ENCODE data around the gene ST7.
A peak's percentile ranks its signal among the peaks of the same experiment; 100 is the strongest.
"Not testable (repeated sequence)": the region's sequence is repeated elsewhere in the genome, so short reads cannot be mapped to it uniquely, and the experiment has no call there.

ST7 gene

DNA sequence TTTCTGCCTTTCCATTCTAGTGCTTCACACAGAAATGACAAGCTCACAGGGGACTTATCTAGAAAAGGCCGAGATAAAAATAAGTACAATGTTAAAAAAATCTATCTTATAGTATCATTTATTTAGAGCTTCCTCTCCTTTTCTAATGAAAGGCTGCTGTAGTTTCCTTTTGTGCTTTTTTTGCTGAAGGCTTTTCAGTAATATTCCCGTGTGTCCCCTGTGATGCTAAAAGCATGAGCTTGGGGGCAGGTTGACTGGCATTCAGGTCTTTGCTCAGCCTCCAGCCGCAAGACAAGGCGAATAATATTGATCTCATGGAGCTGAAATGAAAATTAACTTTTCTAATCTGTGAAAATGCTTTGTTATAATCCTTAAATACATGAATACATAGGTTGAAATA lies 143.0 kb downstream of the ST7 start:
- DNase-seq (ENCODE audit: low read depth in 2 of 2) = no peak

DNA sequence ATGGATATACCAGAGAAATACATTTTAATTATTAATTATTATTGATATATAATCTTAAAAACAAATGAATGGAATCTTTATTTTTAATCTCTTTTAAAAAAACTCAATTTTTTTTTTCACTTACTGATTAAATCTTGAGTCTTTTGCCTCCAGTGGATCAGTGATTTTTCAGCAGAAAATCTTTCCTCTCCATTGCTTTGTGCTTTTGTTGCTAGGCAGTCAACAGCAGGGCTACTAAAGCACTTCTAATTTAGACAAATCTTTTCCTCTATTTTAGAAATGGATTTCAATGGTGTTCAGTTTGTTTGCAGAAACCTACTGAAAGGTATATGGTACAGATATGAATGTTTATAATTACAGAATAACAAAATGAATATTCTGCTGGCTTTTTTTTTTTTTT lies 143.6 kb downstream of the ST7 start:
- no peak for DNase-seq (ENCODE audit: low read depth in 2 of 2)

DNA sequence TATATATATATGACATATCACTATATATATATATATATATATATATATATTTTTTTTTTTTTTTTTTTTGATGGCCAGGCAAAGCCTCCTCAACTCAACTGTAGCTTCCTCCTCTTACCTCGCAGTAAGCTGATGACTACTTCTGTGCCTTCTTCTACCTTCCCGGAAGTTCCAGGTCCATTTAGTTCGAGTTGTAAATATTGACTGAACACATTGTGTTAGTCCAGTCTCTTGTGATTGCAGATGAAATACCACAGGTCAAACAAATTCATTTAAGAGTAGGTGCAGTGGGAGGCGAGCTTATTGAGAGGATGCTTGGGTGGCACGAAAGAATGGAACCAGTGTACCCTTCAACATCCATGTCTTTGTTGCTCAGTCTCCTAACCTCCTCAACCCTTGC lies 144.6 kb downstream of the ST7 start:
- no peak for DNase-seq (ENCODE audit: low read depth in 2 of 2)

DNA sequence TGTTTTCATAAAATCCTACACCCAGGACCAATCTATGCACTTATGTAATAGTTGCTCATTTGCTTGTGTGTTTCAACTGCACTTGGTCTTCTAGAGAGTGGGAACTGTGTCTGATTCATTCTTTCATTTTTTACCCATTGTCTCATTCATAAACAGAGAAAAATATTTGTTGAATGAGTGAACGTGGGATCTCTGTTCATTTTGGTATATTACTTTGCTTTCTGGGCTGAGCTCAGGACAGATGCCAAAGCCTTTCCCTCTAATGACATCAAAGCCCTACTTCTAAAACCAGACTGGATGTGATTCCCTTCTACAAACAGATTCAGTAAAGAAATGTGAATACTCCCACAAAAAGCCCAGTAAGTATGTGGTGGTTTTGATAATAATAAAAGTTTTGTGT lies 145.2 kb downstream of the ST7 start:
- DNase-seq (ENCODE audit: low read depth in 2 of 2) = no peak

DNA sequence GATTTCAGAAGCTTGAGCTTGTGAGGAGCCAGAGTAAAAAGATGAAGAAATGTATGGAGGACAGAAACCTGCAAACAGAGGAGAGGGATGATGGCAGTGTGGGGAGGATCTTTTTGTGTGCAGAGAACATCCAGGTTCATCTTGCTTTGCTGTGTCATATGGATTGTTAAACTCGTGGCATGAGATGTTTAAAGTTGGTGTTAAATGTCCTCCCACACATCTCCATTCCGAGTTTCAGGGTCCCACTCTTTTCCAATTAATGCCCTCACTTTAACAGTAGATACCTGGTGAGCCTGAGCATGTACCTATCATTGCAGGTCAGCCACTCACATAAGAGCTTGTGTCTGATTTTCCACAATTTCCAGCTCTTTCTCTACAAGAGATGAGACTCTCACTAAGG lies 147.7 kb downstream of the ST7 start:
- DNase-seq (ENCODE audit: low read depth in 2 of 2) = no peak

DNA sequence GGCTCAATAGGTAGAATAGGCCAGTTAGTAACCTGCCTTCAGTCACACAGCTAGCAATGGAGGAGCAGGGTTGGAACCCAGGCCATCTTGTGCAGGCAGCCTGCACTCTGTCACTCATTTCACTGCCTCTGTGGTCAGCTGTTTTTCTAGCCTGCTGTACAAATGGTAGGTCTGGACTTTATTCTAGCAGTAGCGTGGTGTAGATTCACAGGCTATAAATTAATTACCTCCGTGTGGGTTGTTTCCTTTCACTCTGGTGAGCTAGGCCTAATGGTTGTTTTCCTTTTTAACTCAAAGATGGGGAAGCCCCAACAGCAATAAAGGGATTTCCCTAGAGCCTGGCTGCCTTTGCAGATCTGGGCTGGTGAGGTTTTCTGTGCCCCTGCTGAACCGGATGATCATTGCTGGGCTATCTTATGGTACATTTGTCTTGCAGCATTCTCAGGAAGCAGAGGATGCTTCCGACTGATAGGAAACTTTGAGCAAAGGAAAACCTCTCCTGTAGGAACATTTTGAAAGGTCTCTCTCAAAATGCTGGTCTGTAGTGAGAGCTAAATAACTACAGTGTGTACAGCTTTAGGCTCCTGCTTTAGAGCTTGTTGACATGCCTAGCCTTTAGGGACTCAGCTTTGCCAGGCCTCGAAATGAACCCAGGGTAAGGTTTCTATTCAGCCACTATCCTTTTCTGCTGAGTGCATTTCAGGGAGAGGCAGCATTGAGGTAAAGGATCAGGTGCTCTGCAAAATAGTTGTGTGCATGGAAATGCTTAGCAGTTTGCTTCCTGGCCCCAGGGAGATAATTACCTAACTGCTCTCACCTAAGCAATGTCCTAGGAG lies 157.4 kb downstream of the ST7 start:
- peak in 1 of 2 donors; percentile 9 for DNase-seq (ENCODE audit: low read depth in 2 of 2)

DNA sequence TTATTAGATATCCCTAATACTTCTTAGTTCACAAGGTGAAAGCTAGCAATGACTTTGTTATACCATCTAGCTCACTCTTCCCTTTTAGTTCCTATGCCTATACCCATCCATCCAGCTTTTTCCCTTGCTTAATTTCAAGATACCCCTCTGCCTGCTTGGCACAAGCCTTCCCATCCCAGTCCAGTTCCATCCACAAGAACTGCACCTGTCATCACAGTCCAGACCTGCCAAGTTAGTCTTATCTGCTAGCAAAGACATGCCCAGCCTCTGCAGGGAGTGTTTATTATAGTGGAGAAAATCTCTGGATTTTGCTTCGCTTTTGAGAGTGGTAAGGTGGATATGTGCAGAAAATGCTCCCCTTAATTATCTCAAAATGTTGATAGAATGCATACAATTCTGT lies 158.2 kb downstream of the ST7 start:
- DNase-seq (ENCODE audit: low read depth in 2 of 2) = no peak

DNA sequence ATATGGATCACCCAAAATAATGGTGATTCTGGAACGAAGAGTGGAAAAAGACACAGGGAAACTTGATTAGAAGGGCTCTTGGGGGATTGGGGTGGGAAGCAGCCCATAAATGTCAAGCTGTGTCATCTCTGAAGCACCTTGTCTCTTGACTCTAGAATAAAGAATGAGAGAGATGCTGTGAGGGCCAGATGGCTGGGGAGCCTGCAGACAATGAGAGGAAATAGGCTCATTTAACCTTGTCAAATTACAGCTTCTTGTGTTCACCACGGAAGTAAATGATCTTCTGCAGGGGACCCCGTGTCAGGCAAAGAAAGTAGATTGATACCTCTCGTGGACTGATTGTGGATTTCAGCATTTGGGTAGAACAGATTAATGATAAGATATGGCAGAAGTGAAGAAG lies 159.3 kb downstream of the ST7 start:
- no peak for DNase-seq (ENCODE audit: low read depth in 2 of 2)

DNA sequence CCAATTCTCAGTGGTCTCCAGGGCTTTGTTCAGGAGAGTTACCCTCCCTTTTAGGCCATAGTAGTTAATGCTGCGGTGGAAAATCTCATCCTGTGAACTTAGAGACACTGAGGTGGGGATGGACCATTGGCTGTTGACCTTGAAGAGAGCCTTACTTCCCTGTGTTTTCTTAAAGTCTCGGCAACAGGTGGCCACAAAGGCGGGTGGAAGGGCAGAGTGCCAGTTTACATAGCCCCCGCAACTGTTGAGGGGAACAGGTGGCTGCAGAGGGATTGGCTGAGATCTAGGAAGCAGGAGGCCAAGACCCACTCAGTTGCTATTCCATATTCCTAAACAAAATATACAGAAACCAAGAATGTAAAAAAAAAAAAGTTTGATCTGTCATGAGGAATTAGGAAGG lies 160.6 kb downstream of the ST7 start:
- DNase-seq (ENCODE audit: low read depth in 2 of 2) = no peak

DNA sequence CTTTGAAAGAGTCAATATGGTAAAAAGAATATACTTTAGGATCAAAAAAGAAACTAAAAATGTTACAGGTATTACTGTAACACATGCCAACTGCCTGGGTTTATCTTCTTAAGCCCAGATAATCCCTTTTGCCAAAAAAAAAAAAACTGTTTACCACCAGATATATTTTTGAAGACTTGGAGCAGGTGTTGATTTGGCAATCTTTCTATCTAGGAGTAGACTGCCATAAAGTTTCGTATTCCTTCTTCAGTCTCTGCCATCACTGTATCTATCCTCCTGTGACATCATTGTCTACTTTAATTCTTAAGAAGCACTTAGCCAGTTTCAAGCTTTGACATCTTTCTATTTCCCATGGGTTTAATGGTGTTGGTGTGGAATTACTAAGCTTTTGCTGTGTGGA lies 161.0 kb downstream of the ST7 start:
- no peak for DNase-seq (ENCODE audit: low read depth in 2 of 2)

DNA sequence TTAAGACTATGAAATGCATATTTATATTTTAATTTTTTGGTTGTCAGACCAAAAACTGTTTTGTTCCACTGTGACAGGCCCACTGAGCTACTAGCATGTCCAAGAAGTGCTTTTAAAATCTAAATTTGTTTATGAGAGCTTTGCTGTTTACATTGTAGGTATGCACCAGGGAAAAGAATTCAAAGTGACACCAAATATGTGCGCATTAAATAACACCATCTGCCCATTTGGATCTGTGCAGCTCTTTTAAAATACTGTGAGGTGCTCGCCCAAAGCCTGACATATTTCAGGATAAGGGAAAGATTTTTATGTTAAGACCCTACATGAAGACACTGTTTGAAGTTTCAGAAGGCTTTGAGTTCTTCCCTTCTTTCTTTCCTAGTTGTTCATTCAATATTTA lies 162.9 kb downstream of the ST7 start:
- DNase-seq (ENCODE audit: low read depth in 2 of 2) = no peak

DNA sequence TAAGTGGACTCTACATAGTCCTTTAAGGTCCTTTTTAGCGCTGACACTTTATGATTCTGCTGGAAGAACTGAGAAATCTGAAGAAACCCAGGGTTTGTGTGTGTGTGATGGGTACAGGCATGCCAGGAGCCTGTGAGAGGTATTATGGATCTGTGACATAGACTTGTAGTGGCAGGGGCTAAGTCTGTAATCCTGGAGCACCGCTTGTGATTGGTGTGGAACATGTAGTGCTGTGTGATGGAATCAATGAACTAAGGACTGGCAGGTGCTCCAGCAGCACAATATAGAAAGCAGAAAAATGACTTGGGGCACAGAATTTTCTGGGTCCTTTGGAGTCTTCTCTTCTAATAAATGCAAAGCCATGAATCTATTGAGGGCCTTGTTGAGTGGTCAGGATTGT lies 163.9 kb downstream of the ST7 start:
- no peak for DNase-seq (ENCODE audit: low read depth in 2 of 2)

DNA sequence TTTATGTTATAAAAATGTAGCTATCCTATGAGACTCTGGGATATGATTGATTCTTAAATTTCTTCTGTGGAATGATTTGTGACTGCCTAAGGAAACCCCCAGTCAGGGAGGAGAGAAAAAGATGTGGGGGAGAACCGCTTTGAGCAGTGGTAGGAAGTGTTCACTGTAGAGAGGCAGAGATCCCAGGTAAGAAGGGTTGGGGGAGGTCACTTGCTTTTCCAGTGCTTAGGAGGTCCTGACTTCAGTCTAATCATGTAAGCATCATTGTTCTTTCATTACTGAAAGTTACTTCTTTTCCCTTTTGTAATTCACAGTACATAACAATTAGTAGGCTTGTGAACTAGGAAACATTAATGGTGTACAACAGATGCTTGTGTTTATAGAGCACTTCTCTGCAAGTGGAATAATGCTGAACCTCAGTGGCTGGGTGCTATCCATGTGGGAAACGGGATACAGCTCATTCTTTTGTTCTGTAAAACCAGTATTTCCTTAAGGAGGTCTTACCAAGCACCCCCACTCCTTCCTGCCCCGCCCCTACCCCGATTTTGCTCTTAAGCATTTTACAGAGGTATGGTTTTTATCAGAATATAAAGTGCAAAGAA lies 165.4 kb downstream of the ST7 start:
- DNase-seq (ENCODE audit: low read depth in 2 of 2) = no peak

DNA sequence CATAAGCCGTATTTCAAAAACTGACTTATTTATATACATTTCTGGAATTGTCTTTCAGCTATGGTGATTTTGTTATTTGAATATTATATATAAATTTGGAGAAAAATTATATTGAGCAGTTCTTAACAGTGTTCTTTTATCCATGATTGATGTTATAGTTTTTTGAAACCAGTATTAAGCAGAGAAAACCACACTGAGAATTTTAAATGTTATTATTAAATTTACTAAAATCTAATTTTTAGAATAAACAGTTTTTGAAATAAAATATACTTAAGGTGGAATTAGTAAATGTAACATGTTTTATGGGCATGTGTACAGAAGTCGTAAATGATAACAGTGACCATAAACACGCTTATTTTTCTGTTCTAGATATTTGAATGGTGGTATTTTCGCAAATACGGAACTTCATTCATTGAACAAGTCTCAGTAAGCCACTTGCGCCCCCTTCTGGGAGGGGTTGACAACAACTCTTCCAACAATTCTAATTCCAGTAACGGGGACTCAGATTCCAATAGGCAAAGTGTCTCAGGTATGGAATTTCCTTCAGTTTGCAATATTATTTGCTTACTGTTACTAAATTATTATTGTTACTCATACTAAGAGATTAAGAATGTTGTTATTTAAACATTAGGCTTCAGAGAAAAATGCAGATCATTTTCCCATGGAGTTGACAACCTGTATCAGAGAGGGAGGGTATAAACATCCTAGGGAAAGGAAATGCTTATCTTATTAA lies 166.1 kb downstream of the ST7 start:
- peak; percentile 50 to 56 for DNase-seq (ENCODE audit: low read depth in 2 of 2)

DNA sequence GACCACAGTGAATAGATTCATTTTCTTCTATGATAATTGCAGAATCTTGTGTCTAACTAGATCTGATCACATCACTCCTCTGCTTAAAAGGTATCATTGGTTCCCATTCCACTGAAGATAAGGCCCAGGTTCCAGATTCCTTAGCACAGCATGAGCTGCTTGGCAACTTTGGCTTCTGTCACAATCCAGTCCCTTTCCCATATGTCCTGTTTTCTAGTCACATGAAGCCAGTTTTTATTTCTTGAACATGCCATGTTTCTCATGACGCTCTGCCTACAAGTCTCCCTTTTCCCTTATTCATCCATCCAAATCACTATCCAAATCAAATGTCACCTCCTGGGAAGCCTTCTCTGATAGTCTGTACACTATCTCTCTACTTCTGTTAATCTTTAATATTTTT lies 167.0 kb downstream of the ST7 start:
- not testable (repeated sequence) for DNase-seq (ENCODE audit: low read depth in 2 of 2)

DNA sequence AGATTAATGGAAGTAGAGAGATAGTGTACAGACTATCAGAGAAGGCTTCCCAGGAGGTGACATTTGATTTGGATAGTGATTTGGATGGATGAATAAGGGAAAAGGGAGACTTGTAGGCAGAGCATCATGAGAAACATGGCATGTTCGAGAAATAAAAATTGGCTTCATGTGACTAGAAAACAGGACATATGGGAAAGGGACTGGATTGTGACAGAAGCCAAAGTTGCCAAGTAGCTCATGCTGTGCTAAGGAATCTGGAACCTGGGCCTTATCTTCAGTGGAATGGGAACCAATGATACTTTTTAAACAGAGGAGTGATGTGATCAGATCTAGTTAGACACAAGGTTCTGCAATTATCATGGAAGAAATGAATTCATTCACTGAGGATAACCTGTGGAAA lies 168.7 kb downstream of the ST7 start:
- not testable (repeated sequence) for DNase-seq (ENCODE audit: low read depth in 2 of 2)

DNA sequence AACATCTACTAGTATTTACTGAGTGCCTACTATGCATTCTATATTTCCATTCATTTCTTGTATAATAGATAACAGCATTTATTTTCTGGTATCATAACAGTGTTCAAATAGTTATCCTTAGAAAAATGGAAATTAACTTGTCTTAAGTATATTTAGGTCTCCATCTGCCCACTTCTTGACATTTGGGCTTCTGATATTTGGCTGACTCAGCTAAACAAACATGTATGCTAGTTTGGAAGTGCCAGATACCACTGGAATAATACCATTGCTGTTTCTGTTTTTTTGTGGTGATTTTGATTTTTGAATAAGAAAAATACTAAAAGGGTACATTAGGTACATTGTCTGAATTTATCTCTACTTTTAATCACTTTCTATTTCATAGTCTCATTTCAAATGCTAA lies 169.2 kb downstream of the ST7 start:
- DNase-seq (ENCODE audit: low read depth in 2 of 2) = no peak

DNA sequence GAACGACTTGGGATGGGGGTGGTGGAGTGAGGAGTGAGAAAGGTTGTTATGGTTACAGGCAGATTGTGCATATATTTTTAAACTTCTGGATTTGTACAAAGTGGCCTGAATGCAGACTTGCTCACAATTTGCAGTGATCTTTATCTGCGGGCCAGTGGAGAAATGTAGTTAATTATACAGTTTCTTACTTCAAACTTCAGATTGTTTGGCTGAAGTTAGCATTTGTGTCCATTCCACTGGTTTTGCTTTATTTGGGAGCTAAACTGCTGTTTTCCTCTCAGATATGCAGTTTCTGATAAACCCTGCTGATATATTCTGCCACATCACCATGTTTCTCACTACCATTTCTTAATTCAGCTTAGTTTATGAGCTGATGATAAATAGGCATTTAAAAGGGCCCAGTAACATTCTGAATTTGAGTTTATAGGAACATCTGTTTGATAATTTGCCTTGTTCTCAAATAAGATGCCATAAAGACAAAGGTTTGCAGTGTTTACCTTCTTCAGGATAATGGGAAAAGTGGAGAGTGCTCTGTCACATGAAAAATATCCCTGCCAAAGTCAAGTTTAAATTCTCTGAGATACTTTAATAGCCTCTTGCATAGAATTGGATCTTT lies 170.1 kb downstream of the ST7 start:
- no peak for DNase-seq (ENCODE audit: low read depth in 2 of 2)

DNA sequence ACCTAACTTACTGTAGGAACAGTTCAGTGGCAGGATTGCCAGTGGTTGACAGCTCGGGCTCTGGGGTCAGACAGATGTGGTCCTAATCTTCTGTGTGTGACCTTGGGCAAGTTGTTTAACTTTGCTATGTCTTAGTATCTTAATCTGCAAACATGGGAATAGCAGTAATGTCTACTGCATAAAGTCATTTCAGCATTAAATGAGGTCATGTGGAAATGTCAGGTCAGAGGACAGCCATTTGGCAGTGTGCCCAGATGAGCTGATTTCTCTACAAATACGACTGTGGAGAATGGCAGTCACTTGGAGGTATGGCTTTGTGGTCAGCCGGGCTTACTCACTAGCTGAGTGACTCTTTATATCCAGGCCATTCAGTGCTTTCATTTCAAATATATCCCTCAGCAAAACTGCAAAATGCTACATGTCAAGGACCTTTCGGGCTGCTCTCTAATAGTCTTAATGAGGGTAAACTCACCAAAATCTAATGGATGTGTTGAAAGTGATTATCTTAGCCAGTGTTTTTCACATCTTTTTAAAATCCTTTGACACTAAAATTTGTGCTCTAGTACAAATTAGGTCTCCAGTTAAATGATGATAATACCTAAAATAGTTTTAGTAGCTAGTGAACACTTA lies 171.4 kb downstream of the ST7 start:
- peak; percentile 25 to 27 for DNase-seq (ENCODE audit: low read depth in 2 of 2)

DNA sequence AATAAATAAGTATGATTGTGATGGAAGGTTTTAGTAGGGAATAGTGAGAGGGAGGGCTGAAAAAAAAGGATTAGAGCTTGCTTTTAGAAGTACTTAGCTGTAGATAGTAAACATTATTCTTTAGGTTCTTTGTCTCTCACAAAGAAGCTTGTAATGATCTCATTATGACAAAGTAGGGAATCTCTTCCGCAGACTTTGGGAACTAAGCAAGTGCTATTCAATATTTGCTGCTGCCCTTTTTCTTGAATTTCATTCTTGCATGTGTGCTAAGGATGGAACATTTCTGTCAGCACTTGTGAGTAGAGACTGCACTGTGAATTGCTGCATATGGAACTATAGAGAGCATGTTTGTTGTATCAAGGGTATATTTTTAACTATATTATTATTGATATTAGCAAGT lies 173.4 kb downstream of the ST7 start:
- DNase-seq (ENCODE audit: low read depth in 2 of 2) = no peak

DNA sequence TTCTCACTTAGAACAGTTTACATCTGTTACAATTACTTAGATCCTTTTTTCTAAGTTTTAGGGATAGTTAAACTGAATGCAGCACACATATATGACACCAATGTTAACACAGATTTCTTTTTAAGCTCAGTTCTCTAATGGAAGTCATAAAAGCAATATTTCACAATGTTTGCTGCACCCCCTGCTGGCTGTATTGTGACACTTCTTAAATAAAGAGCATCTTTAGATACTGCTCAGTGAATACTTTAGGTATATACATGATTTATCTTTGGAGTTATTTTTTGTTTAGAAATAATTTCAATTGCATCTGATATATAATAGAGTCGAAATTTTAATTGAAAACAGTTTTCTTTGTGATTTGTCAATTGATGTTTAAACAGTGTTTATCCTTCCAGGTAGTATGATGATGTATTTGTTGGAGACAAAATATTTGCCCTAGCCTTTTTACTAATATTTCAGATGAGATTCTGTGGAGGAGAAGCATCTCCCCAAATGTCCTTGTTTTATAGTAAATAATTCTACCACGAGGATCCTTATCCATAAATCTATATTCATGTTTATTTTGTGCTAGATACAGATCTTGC lies 174.4 kb downstream of the ST7 start:
- peak in 1 of 2 donors; percentile 17 for DNase-seq (ENCODE audit: low read depth in 2 of 2)

DNA sequence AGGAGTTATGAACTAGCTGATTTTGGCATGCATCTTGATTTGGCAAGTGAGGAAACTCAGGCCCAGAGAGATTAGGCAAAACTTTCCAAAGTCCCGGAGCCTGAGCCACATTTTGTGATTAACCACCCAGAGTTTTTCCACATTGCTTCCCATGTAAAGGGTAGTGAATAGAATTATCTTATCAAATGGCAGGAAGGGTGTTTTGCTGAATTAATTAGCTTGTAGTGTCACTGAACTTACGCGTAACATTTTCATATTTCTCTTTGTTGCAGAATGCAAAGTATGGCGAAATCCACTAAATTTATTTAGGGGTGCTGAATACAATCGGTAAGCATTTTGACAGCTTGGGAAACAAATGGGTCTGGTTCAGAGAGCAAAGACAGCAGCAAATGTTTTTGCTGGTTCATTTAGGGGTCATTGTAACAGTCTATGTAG lies 176.2 kb downstream of the ST7 start:
- no peak for DNase-seq (ENCODE audit: low read depth in 2 of 2)
